ENCODE data around the gene PPM1A.
A peak's percentile ranks its signal among the peaks of the same experiment; 100 is the strongest.
"Not testable (repeated sequence)": the region's sequence is repeated elsewhere in the genome, so short reads cannot be mapped to it uniquely, and the experiment has no call there.

PPM1A gene

GRCh38 chr14:60266021-60266937, 17.3 kb downstream of the PPM1A start:
- peak; percentile 42 for DNase-seq (ENCODE audit: low spot score)

- no peak for DNase-seq (ENCODE audit: low spot score)
These were observed 23.2 kb downstream of the PPM1A start for GRCh38 chr14:60272177-60272576.

GRCh38 chr14:60273956-60274355, 24.9 kb downstream of the PPM1A start:
- no peak for DNase-seq (ENCODE audit: low spot score)

GRCh38 chr14:60274448-60274847, 25.4 kb downstream of the PPM1A start:
- no peak for DNase-seq (ENCODE audit: low spot score)

- DNase-seq (ENCODE audit: low spot score): no peak
These were observed 26.9 kb downstream of the PPM1A start for GRCh38 chr14:60275932-60276331.

- DNase-seq (ENCODE audit: low spot score): no peak
These were observed 27.3 kb downstream of the PPM1A start for GRCh38 chr14:60276347-60276746.

- no peak for DNase-seq (ENCODE audit: low spot score)
These were observed 28.7 kb downstream of the PPM1A start for GRCh38 chr14:60277605-60278190.

- no peak for DNase-seq (ENCODE audit: low spot score)
These were observed 29.3 kb downstream of the PPM1A start for GRCh38 chr14:60278350-60278749.

- DNase-seq (ENCODE audit: low spot score): no peak
These were observed 38.4 kb downstream of the PPM1A start for GRCh38 chr14:60287452-60287851.

GRCh38 chr14:60288279-60288678, 39.3 kb downstream of the PPM1A start:
- DNase-seq (ENCODE audit: low spot score): no peak

- no peak for DNase-seq (ENCODE audit: low spot score)
These were observed 45.5 kb downstream of the PPM1A start for GRCh38 chr14:60294411-60295069.

- DNase-seq (ENCODE audit: low spot score): no peak
These were observed 51.0 kb downstream of the PPM1A start for GRCh38 chr14:60300019-60300418.

- DNase-seq (ENCODE audit: low spot score): no peak
These were observed 52.7 kb downstream of the PPM1A start for GRCh38 chr14:60301685-60302084.

GRCh38 chr14:60302663-60303062, 53.6 kb downstream of the PPM1A start:
- DNase-seq (ENCODE audit: low spot score): no peak

- no peak for DNase-seq (ENCODE audit: low spot score)
These were observed 54.7 kb downstream of the PPM1A start for GRCh38 chr14:60303745-60304144.

- no peak for DNase-seq (ENCODE audit: low spot score)
These were observed 55.5 kb downstream of the PPM1A start for GRCh38 chr14:60304509-60304908.

GRCh38 chr14:60309867-60310552, 61.0 kb downstream of the PPM1A start:
- peak; percentile 21 for DNase-seq (ENCODE audit: low spot score)

- DNase-seq (ENCODE audit: low spot score): no peak
These were observed 62.4 kb downstream of the PPM1A start for GRCh38 chr14:60311417-60311816.

GRCh38 chr14:60313093-60313492, 64.1 kb downstream of the PPM1A start:
- no peak for DNase-seq (ENCODE audit: low spot score)

GRCh38 chr14:60315196-60315990, 66.4 kb downstream of the PPM1A start:
- DNase-seq (ENCODE audit: low spot score): no peak

GRCh38 chr14:60317609-60318008, 68.6 kb downstream of the PPM1A start:
- no peak for DNase-seq (ENCODE audit: low spot score)

- DNase-seq (ENCODE audit: low spot score): not testable (repeated sequence)
These were observed 71.8 kb downstream of the PPM1A start for GRCh38 chr14:60320860-60321259.

All from NAMALWA (cell line).